HepG2 (cell line): ENCODE results near the gene PCSK6. TPM values are rescaled to one million over a fixed set of nuclear protein-coding genes. Genes with fewer than 3 reads are reported as not detected.
A peak's percentile ranks its signal among the peaks of the same experiment; 100 is the strongest.

Experiments
- ATAC-seq: fragments of 200-7000 bp; cut with Tn5 transposase; 3 replicates; pipeline ENCODE4 v1.9.1; 2020; ENCODE audit warnings: mild to moderate bottlenecking, moderate library complexity
- BruUV-seq: library from RNA; stranded (reverse); fragments of 400-500 nt; replicated peaks from 2 replicates; lab custom pipeline; 2021; lab: Mats Ljungman, UMichigan
- CTCF ChIA-PET: fragments of 300-600 bp; formaldehyde crosslinking; extraction: SDS; loops from one replicate; lab custom pipeline; 2021; ENCODE audit warnings: low total read pairs, inconsistent platforms, low intra/inter-chr PET ratio; lab: Yijun Ruan, JAX
- POLR2A ChIA-PET: fragments of 350-600 bp; sonication (Branson Sonifier 250); formaldehyde crosslinking; loops from one replicate; lab custom pipeline; 2020; ENCODE audit warnings: antibody characterized with exemption, inconsistent platforms; lab: Yijun Ruan, JAX
- DNase-seq: peaks from one replicate; pipeline ENCODE4 v3.0.0-alpha.2; 2015; ENCODE audit warnings: low spot score
- FAIRE-seq: peaks from 3 replicates; lab custom pipeline; 2011; peaks lifted over from hg19 to GRCh38; lab: Jason Lieb, UNC
- H2AFZ ChIP-seq: one replicate; pipeline ENCODE4 v1.6.1; 2011; ENCODE audit warnings: low read length, inconsistent platforms
- H3K27ac ChIP-seq: fragments of 300-600 bp; 3 replicates; pipeline ENCODE4 v1.8.0; 2011; ENCODE audit warnings: mixed run types, mild to moderate bottlenecking, mixed read lengths, low read length, inconsistent platforms; ENCODE audit not compliant: insufficient read depth; ENCODE audit errors: extremely low read length
- H3K27me3 ChIP-seq, 2 experiments: fragments of 200-600 bp in 1 of 2; 2 replicates in 1 of 2; 3 replicates in 1 of 2; pipeline versions ENCODE4 v1.6.0 to v1.8.0; 2011; ENCODE audit warnings: low read length in 2 of 2, mild to moderate bottlenecking in 2 of 2, moderate library complexity in 2 of 2, inconsistent platforms in 1 of 2; ENCODE audit not compliant: insufficient read depth in 2 of 2, control insufficient read depth in 1 of 2
- H3K36me3 ChIP-seq, 2 experiments: fragments of 200-600 bp in 1 of 2; replicated peaks in 1 of 2; 2 replicates in 1 of 2; 3 replicates in 1 of 2; pipeline versions ENCODE4 v1.5.1 to v1.8.0; 2011; ENCODE audit warnings: low read length in 2 of 2, inconsistent platforms in 1 of 2; ENCODE audit not compliant: insufficient read depth in 2 of 2, control insufficient read depth in 1 of 2
- H3K4me1 ChIP-seq: 2 replicates; pipeline ENCODE4 v1.5.1; 2012; ENCODE audit warnings: low read length, inconsistent platforms; ENCODE audit not compliant: insufficient read depth
- H3K4me2 ChIP-seq: 2 replicates; pipeline ENCODE4 v1.6.0; 2011; ENCODE audit warnings: low read depth, low read length, inconsistent platforms
- H3K4me3 ChIP-seq, 3 experiments: fragments of 200-600 bp in 1 of 3; sonication (generic), shearing (Covaris generic) in 1 of 3; replicated peaks in 1 of 3; 2 replicates each; pipeline ENCODE4 v1.5.1; 2011 to 2016; ENCODE audit warnings: low read length in 3 of 3, inconsistent platforms in 2 of 3, low read depth in 2 of 3, mild to moderate bottlenecking in 2 of 3, control low read depth in 1 of 3, mixed read lengths in 1 of 3; ENCODE audit not compliant: insufficient read depth in 1 of 3
- H3K79me2 ChIP-seq: one replicate; pipeline ENCODE4 v1.6.1; 2011; ENCODE audit warnings: low read length, inconsistent platforms; ENCODE audit not compliant: insufficient read depth
- H3K9ac ChIP-seq: 2 replicates; pipeline ENCODE4 v1.6.0; 2011; ENCODE audit warnings: mild to moderate bottlenecking, low read depth, low read length, inconsistent platforms; ENCODE audit not compliant: insufficient read depth
- H3K9me3 ChIP-seq: 2 replicates; pipeline ENCODE4 v1.5.1; 2012; ENCODE audit warnings: mild to moderate bottlenecking, low read length
- H4K20me1 ChIP-seq: 2 replicates; pipeline ENCODE4 v1.6.0; 2011; ENCODE audit warnings: inconsistent platforms, mild to moderate bottlenecking, low read length, moderate library complexity; ENCODE audit not compliant: insufficient read depth
- CENPT ChIP-seq: sonication (generic); formaldehyde crosslinking; IDR thresholded peaks from 2 replicates; pipeline ENCODE4 v1.8.0; 2022; ENCODE audit warnings: low read depth, mild to moderate bottlenecking, moderate library complexity, missing genetic modification reagents
- GTF2F1 ChIP-seq: fragments of 150-350 bp; IDR thresholded peaks from 2 replicates; pipeline ENCODE4 v1.6.1; 2014; ENCODE audit warnings: low read length
- ISL2 ChIP-seq: sonication (generic); formaldehyde crosslinking; IDR thresholded peaks from 2 replicates; pipeline ENCODE4 v1.5.0; 2020; ENCODE audit warnings: missing genetic modification reagents
- ZC3H13 ChIP-seq: sonication (generic); formaldehyde crosslinking; IDR thresholded peaks from 2 replicates; pipeline ENCODE4 v1.8.1; 2023; ENCODE audit warnings: mild to moderate bottlenecking, missing genetic modification reagents, moderate library complexity
- ZNF138 ChIP-seq: sonication (generic); formaldehyde crosslinking; IDR thresholded peaks from 2 replicates; pipeline ENCODE4 v1.5.0; 2020; ENCODE audit warnings: mild to moderate bottlenecking, low read depth, missing genetic modification reagents
- ZNF432 ChIP-seq: sonication (generic); formaldehyde crosslinking; IDR thresholded peaks from 2 replicates; pipeline ENCODE4 v1.5.0; 2020; ENCODE audit warnings: missing genetic modification reagents, mild to moderate bottlenecking, borderline replicate concordance
- ZNF558 ChIP-seq: sonication (generic); formaldehyde crosslinking; IDR thresholded peaks from 2 replicates; pipeline ENCODE4 v1.9.0; 2022; ENCODE audit warnings: mild to moderate bottlenecking, missing genetic modification reagents, borderline replicate concordance
- ZNF598 ChIP-seq: sonication (generic); formaldehyde crosslinking; IDR thresholded peaks from 2 replicates; pipeline ENCODE4 v1.5.1; 2020; ENCODE audit warnings: mild to moderate bottlenecking, missing genetic modification reagents, borderline replicate concordance
- ZNF781 ChIP-seq: sonication (generic); formaldehyde crosslinking; IDR thresholded peaks from 2 replicates; pipeline ENCODE4 v1.5.1; 2020; ENCODE audit warnings: borderline replicate concordance, mild to moderate bottlenecking, missing genetic modification reagents; ENCODE audit errors: not compliant biosample characterization
- WGBS: methylation state at CpG from one replicate; pipeline ENCODE4 v1.1.6; 2017; ENCODE audit warnings: low lambda C conversion rate; 5-methylcytosine and 5-hydroxymethylcytosine counted together
- in situ Hi-C: cut with HindIII; loops from 2 replicates; pipeline ENCODE4 v1.10.0; 2017; ENCODE audit warnings: low pct_unique_long_range_greater_than_20kb; ENCODE audit not compliant: extremely low pct_ligation_motif_present
- intact Hi-C: fragments of 100-400 bp; cut with micrococcal nuclease; formaldehyde crosslinking; loops from one replicate; pipeline ENCODE4 v1.10.0; 2022; ENCODE audit not compliant: unreplicated experiment
- polyA plus RNA-seq, 8 experiments: library from polyadenylated mRNA; depleted of rRNA in 3 of 8; stranded (reverse) in 7 of 8; unstranded in 1 of 8; fragments of >200 nt; fragmentation: Illumina TruSeq in 4 of 8; extraction: Trizol in 4 of 8; gene quantifications; 2 replicates each; pipeline versions ENCODE4 v1.2.1 to v1.2.3, GENCODE V29; 2011 to 2016; ENCODE audit warnings: low read depth in 4 of 8, missing spikeins in 1 of 8, mixed read lengths in 1 of 8; ENCODE audit not compliant: insufficient read depth in 1 of 8
- total RNA-seq, 5 experiments: library from RNA; depleted of rRNA; stranded (reverse); fragments of >200 nt; fragmentation: Illumina TruSeq; extraction: Trizol; gene quantifications; 2 replicates each; pipeline ENCODE4 v1.2.3, GENCODE V29; 2016; ENCODE audit warnings: low read depth in 1 of 5
- TF ChIP-seq, protein P1 (sequence below), 2 experiments: sonication (generic) in 1 of 2; formaldehyde crosslinking in 1 of 2; IDR thresholded peaks; 2 replicates each; pipeline versions ENCODE4 v1.6.1 to v1.9.0; 2014 to 2022; ENCODE audit warnings: antibody characterized with exemption in 1 of 2, borderline replicate concordance in 1 of 2, inconsistent platforms in 1 of 2, low read depth in 1 of 2, missing genetic modification reagents in 1 of 2
- TF ChIP-seq, protein P2 (sequence below): sonication (generic); formaldehyde crosslinking; IDR thresholded peaks from 2 replicates; pipeline ENCODE4 v1.4.0; 2020; ENCODE audit warnings: missing genetic modification reagents
- TF ChIP-seq, protein P3 (sequence below): sonication (generic); formaldehyde crosslinking; IDR thresholded peaks from 2 replicates; pipeline ENCODE4 v1.8.1; 2023; ENCODE audit warnings: missing genetic modification reagents, inconsistent platforms, borderline replicate concordance
- TF ChIP-seq, protein P4 (sequence below): sonication (generic); formaldehyde crosslinking; IDR thresholded peaks from 2 replicates; pipeline ENCODE4 v1.8.0; 2022; ENCODE audit warnings: missing genetic modification reagents, mild to moderate bottlenecking, borderline replicate concordance

The PCSK6 gene
- total and polyA plus RNA-seq, 2 of the 13 experiments (the other 11 are each of a cell fraction or from before 2014, with no cell fraction given): 56.5 to 155 TPM

DNA sequence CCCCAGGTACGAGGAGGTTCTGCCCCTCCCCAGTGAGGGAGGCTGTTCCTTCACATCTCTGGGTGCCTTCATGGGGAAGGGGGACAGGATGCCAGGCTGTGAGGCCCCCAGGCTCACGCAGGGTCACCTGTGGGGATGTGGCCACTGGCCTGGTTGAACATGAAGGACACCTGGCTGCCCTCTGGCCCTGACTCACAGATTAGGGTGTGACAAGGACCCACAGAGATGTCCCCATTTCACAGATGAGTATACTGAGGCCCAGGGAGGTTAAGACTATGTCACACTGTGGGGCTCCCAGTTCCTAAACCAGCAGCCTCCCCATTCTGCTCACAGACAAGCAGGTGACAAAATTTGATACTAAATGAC, 42.4 kb downstream of the PCSK6 start:
- Histone ChIP-seq H3K36me3 (peaks cover 5 to 32% of the 10 kb centered on the region in 2 experiments), H3K9me3 (no peaks in the 10 kb centered on the region), H3K27me3 (no peaks in the 10 kb centered on the region), H3K27ac (peak overlapping the region; percentile 86), H3K79me2 (peaks cover 49% of the 10 kb centered on the region), H3K4me3 (peak overlapping the region in 1 of 3 experiments; percentile 45; a peak in 2 of 6 replicates), H3K4me1 (peaks cover 72% of the 10 kb centered on the region), H4K20me1 (no peaks in the 10 kb centered on the region), H3K4me2 (peak overlapping the region; percentile 58), H2AFZ (no peak overlapping the region), H3K9ac (peak overlapping the region; percentile 50)
- POLR2A ChIA-PET: interaction anchor here (0.8 to 1.5 kb wide), 3 partner anchors 9 to 41 kb away, joined by 3 to 11 read pairs (median 10); no protein-coding TSS in a partner anchor
- CTCF ChIA-PET: no interaction called here
- no TSS peak for BruUV-seq
- in situ Hi-C loops: no loop called here
- intact Hi-C loops: loop anchor here (2.0 kb wide), 1 partner anchor 42 kb away; the partner anchor contains the start of gene PCSK6
- no peak for ATAC-seq
- no CpG with 5 or more reads among the region's 2 CpGs for WGBS
- FAIRE-seq: no peak
- no peak for DNase-seq
- TF ChIP-seq ZNF138 (CRISPR knock-in tag) (no peak), ZNF598 (CRISPR knock-in tag) (0 out of 2 replicates have a peak, but pooled peaks have one; percentile 46), GTF2F1 (no peak), CENPT (no peak), ZNF558 (CRISPR knock-in tag) (no peak), ZNF432 (no peak), ZNF781 (CRISPR knock-in tag) (no peak), ZC3H13 (no peak), ISL2 (CRISPR knock-in tag) (no peak)
- TF ChIP-seq, protein P1, sequence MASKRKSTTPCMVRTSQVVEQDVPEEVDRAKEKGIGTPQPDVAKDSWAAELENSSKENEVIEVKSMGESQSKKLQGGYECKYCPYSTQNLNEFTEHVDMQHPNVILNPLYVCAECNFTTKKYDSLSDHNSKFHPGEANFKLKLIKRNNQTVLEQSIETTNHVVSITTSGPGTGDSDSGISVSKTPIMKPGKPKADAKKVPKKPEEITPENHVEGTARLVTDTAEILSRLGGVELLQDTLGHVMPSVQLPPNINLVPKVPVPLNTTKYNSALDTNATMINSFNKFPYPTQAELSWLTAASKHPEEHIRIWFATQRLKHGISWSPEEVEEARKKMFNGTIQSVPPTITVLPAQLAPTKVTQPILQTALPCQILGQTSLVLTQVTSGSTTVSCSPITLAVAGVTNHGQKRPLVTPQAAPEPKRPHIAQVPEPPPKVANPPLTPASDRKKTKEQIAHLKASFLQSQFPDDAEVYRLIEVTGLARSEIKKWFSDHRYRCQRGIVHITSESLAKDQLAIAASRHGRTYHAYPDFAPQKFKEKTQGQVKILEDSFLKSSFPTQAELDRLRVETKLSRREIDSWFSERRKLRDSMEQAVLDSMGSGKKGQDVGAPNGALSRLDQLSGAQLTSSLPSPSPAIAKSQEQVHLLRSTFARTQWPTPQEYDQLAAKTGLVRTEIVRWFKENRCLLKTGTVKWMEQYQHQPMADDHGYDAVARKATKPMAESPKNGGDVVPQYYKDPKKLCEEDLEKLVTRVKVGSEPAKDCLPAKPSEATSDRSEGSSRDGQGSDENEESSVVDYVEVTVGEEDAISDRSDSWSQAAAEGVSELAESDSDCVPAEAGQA (IDR thresholded peaks at IDR 0.05; ENCODE audit: low read depth): no peak
- TF ChIP-seq, protein P1 (CRISPR knock-in tag; IDR thresholded peaks at IDR 0.05; ENCODE audit: borderline replicate concordance): no peak
- TF ChIP-seq, protein P2, sequence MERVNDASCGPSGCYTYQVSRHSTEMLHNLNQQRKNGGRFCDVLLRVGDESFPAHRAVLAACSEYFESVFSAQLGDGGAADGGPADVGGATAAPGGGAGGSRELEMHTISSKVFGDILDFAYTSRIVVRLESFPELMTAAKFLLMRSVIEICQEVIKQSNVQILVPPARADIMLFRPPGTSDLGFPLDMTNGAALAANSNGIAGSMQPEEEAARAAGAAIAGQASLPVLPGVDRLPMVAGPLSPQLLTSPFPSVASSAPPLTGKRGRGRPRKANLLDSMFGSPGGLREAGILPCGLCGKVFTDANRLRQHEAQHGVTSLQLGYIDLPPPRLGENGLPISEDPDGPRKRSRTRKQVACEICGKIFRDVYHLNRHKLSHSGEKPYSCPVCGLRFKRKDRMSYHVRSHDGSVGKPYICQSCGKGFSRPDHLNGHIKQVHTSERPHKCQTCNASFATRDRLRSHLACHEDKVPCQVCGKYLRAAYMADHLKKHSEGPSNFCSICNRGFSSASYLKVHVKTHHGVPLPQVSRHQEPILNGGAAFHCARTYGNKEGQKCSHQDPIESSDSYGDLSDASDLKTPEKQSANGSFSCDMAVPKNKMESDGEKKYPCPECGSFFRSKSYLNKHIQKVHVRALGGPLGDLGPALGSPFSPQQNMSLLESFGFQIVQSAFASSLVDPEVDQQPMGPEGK (CRISPR knock-in tag): no peak
- TF ChIP-seq, protein P3, sequence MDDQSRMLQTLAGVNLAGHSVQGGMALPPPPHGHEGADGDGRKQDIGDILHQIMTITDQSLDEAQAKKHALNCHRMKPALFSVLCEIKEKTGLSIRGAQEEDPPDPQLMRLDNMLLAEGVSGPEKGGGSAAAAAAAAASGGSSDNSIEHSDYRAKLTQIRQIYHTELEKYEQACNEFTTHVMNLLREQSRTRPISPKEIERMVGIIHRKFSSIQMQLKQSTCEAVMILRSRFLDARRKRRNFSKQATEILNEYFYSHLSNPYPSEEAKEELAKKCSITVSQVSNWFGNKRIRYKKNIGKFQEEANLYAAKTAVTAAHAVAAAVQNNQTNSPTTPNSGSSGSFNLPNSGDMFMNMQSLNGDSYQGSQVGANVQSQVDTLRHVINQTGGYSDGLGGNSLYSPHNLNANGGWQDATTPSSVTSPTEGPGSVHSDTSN (CRISPR knock-in tag): no peak
- TF ChIP-seq, protein P4, sequence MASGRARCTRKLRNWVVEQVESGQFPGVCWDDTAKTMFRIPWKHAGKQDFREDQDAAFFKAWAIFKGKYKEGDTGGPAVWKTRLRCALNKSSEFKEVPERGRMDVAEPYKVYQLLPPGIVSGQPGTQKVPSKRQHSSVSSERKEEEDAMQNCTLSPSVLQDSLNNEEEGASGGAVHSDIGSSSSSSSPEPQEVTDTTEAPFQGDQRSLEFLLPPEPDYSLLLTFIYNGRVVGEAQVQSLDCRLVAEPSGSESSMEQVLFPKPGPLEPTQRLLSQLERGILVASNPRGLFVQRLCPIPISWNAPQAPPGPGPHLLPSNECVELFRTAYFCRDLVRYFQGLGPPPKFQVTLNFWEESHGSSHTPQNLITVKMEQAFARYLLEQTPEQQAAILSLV (CRISPR knock-in tag): no peak
